ENCODE results near the gene AP2A2.
"Not testable (repeated sequence)": the region's sequence is repeated elsewhere in the genome, so short reads cannot be mapped to it uniquely, and the experiment has no call there.

AP2A2 gene

GRCh38 chr11:1014276-1014675, 88.6 kb downstream of the AP2A2 start:
- no peaks in the 10 kb centered on the region for H3K4me1 ChIP-seq (ENCODE audit: insufficient read depth, low read length)
- no peak overlapping the region for H3K9ac ChIP-seq (ENCODE audit: low read length)
- H3K4me3 ChIP-seq (ENCODE audit: low read depth in 1 of 2, low read length in 2 of 2): no peak overlapping the region
- H3K27ac ChIP-seq (ENCODE audit: low read depth, low read length): no peak overlapping the region
- H3K9me3 ChIP-seq (ENCODE audit: low read length): no peaks in the 10 kb centered on the region
- H3K36me3 ChIP-seq (ENCODE audit: insufficient read depth, low read length): peaks cover 31% of the 10 kb centered on the region
- H3K27me3 ChIP-seq (ENCODE audit: control insufficient read depth in 1 of 2, insufficient read depth in 2 of 2, low read length in 2 of 2): no peaks in the 10 kb centered on the region

DNA sequence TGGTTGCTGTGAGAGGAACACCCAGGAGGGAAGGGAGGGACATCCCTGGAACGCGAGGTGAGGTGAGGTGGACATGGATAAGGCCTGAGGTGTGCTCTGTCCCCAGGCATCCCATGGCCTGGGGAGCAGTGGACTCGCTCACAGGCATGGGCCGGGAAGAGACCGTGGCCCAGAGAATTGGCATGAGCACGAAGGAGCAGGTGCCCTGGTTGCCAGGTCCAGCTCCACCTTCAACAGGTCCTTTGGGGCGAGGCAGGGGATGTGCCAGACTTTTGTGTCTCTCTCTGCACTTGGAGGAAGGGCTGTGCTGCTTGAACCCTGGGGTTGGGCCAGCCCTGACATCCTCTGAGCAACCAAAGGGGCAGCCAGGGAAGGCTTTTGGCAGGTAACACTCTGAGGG, 89.4 kb downstream of the AP2A2 start:
- Histone ChIP-seq H3K4me3 (ENCODE audit: low read depth in 1 of 2, low read length in 2 of 2) (no peak overlapping the region), H3K27me3 (ENCODE audit: control insufficient read depth in 1 of 2, insufficient read depth in 2 of 2, low read length in 2 of 2) (no peaks in the 10 kb centered on the region), H3K9me3 (ENCODE audit: low read length) (no peaks in the 10 kb centered on the region), H3K27ac (ENCODE audit: low read depth, low read length) (no peak overlapping the region), H3K9ac (ENCODE audit: low read length) (no peak overlapping the region), H3K36me3 (ENCODE audit: insufficient read depth, low read length) (peaks cover 24% of the 10 kb centered on the region), H3K4me1 (ENCODE audit: insufficient read depth, low read length) (no peaks in the 10 kb centered on the region)

- Histone ChIP-seq H3K9ac (ENCODE audit: low read length) (no peak overlapping the region), H3K27ac (ENCODE audit: low read depth, low read length) (no peak overlapping the region), H3K9me3 (ENCODE audit: low read length) (no peaks in the 10 kb centered on the region), H3K36me3 (ENCODE audit: insufficient read depth, low read length) (peaks cover 14% of the 10 kb centered on the region), H3K27me3 (ENCODE audit: control insufficient read depth in 1 of 2, insufficient read depth in 2 of 2, low read length in 2 of 2) (no peaks in the 10 kb centered on the region), H3K4me1 (ENCODE audit: insufficient read depth, low read length) (no peaks in the 10 kb centered on the region), H3K4me3 (ENCODE audit: low read depth in 1 of 2, low read length in 2 of 2) (no peak overlapping the region)
Measured at GRCh38 chr11:1015826-1016545, 90.3 kb downstream of the AP2A2 start.

DNA sequence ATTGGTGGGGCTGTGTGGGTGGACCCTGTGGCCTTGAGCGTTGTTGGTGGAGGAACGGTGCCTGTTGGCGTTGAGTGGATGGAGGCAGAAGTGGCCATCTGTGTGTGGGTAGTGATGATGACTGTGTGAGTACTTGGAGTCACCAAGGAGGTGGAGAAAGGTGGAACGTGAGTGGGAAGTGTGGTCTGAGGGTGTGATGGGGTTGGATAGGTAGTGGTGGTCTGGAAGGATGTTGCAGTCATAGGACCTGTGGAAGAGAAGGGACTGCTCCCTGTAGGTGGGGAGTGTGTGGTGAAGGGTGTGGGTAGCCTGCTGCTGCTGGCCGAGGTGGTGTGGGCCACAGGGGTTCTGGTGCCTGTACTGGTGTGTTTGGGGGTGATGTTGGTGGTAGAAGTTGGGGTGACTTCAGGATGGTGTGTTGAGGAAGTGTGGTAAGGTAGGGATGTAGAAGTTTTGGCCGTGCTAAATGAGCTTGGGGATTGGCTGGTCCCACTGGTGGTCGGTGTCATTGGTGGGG, 91.0 kb downstream of the AP2A2 start:
- not testable (repeated sequence) for H3K36me3 ChIP-seq (ENCODE audit: insufficient read depth, low read length)

GRCh38 chr11:1017269-1018005, 91.8 kb downstream of the AP2A2 start:
- no peaks in the 10 kb centered on the region for H3K9me3 ChIP-seq (ENCODE audit: low read length)
- H3K27ac ChIP-seq (ENCODE audit: low read depth, low read length): no peak overlapping the region
- no peaks in the 10 kb centered on the region for H3K27me3 ChIP-seq (ENCODE audit: control insufficient read depth in 1 of 2, insufficient read depth in 2 of 2, low read length in 2 of 2)

More for the DNA sequence above, 91.0 kb downstream of the AP2A2 start:
- not testable (repeated sequence) for H3K4me1 ChIP-seq (ENCODE audit: insufficient read depth, low read length); H3K9ac ChIP-seq (ENCODE audit: low read length); H3K4me3 ChIP-seq (ENCODE audit: low read depth in 1 of 2, low read length in 2 of 2); H3K27me3 ChIP-seq (ENCODE audit: control insufficient read depth in 1 of 2, insufficient read depth in 2 of 2, low read length in 2 of 2); H3K27ac ChIP-seq (ENCODE audit: low read depth, low read length); H3K9me3 ChIP-seq (ENCODE audit: low read length)

DNA sequence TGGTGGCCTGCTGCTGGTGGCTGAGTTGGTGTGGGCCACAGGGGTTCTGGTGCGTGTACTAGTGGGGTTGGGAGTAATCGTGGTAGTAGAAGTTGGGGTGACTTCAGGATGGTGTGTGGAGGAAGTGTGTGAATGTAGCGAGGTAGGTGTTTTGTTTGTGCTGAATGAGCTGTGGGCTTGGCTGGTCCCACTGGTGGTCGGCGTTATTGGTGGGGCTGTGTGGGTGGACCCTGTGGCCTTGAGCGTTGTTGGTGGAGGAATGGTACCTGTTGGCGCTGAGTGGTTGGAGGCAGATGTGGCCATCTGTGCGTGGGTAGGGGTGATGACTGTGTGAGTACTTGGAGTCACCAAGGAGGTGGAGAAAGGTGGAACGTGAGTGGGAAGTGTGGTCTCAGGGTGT, 92.4 kb downstream of the AP2A2 start:
- no peaks in the 10 kb centered on the region for H3K4me1 ChIP-seq (ENCODE audit: insufficient read depth, low read length)
- H3K36me3 ChIP-seq (ENCODE audit: insufficient read depth, low read length): no peaks in the 10 kb centered on the region
- no peak overlapping the region for H3K9ac ChIP-seq (ENCODE audit: low read length)
- H3K4me3 ChIP-seq (ENCODE audit: low read depth in 1 of 2, low read length in 2 of 2): no peak overlapping the region
- H3K27ac ChIP-seq (ENCODE audit: low read depth, low read length): no peak overlapping the region
- no peaks in the 10 kb centered on the region for H3K9me3 ChIP-seq (ENCODE audit: low read length)
- no peaks in the 10 kb centered on the region for H3K27me3 ChIP-seq (ENCODE audit: control insufficient read depth in 1 of 2, insufficient read depth in 2 of 2, low read length in 2 of 2)

More at GRCh38 chr11:1017269-1018005, 91.8 kb downstream of the AP2A2 start:
- H3K4me3 ChIP-seq (ENCODE audit: low read depth in 1 of 2, low read length in 2 of 2): no peak overlapping the region
- no peak overlapping the region for H3K9ac ChIP-seq (ENCODE audit: low read length)
- peaks cover under 1% of the 10 kb centered on the region for H3K36me3 ChIP-seq (ENCODE audit: insufficient read depth, low read length)
- H3K4me1 ChIP-seq (ENCODE audit: insufficient read depth, low read length): no peaks in the 10 kb centered on the region

DNA sequence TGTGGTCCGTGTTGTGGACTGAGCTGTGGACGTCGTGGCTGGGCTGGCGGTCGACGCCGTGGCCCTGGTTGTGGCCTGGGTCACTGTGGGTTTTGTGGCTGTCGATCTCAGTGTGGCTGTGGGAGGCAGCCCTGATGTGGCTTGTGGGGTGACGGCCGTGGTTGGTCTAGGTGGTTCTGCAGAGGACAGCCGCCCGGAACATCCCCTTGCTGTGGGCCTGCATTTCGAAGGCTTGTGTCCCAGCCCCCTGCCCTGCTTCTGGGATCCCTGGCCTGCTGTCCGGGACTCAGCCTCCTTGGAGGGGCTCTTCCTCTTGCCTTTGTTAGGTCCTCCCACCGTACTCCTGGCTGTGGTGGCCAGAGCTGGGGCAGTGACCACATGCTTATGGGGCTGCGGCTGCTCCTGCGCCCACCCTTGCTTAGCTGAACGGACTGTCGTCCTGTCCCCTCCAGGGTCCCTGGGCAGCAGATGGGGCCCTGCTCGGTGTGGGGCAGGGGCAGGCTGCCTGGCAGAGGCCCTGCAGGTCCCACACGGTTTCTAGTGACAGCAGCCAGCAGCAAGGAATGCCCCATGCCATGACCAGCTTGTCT, 93.7 kb downstream of the AP2A2 start:
- Histone ChIP-seq H3K9me3 (ENCODE audit: low read length) (no peaks in the 10 kb centered on the region), H3K4me1 (ENCODE audit: insufficient read depth, low read length) (no peaks in the 10 kb centered on the region), H3K9ac (ENCODE audit: low read length) (no peak overlapping the region), H3K36me3 (ENCODE audit: insufficient read depth, low read length) (no peaks in the 10 kb centered on the region), H3K27ac (ENCODE audit: low read depth, low read length) (no peak overlapping the region), H3K27me3 (ENCODE audit: control insufficient read depth in 1 of 2, insufficient read depth in 2 of 2, low read length in 2 of 2) (no peaks in the 10 kb centered on the region), H3K4me3 (ENCODE audit: low read depth in 1 of 2, low read length in 2 of 2) (no peak overlapping the region)

DNA sequence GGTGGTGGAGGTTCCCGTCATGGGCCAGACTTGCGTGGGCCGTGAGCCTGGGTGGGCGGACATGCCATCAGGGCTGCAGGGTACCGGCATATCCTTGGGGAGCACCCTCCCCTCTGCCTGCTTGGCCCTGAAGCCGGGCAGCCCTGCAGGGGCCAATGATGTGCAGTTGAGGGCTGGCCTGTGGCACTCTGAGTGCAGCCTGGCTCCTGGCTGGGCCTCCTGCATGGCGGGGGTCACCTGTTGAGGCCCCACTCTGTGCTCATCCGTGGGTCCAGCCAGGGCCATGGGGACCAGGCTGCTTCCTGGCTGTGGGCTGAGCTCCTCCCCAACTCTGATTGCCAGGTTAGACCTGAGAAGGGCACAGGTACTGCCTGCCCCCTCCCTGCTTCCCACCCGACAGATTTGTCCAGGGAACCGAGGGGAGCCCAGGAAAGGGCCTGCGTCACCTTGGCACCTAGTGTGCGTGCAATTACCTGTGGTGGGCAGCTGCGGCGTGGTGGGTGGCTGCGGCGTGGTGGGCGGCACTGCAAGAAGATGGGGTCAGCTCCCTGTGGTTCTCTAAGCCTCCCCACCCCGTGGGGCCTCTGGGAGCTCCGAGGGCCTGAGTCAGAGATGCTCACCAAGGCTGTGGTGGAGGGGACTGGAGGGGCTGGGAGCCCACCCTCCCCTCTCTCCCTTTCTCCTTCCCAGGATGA, 94.7 kb downstream of the AP2A2 start:
- Histone ChIP-seq H3K36me3 (ENCODE audit: insufficient read depth, low read length) (no peaks in the 10 kb centered on the region), H3K27me3 (ENCODE audit: control insufficient read depth in 1 of 2, insufficient read depth in 2 of 2, low read length in 2 of 2) (no peaks in the 10 kb centered on the region), H3K9me3 (ENCODE audit: low read length) (no peaks in the 10 kb centered on the region)

DNA sequence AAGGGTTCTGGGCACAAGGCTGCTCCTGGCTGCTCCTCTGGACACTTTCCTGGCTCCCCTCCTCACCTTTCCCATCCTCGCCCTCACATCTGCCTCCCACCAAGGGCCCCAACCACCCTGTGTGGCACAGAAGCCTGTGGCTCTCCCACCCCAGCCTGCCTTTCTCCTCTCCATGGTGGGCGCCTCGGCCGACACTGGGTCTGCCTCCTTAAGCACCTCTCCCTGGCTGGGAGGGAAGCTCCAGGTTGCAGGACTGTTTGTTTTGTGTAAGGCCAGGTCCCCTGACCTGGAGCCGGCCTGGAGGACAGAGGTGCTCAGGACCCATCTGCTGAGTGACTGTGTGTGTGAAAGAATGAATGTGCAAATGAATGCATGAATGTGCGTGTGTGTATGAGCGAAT, 96.7 kb downstream of the AP2A2 start:
- H3K9ac ChIP-seq (ENCODE audit: low read length): no peak overlapping the region
- H3K9me3 ChIP-seq (ENCODE audit: low read length): no peaks in the 10 kb centered on the region
- no peaks in the 10 kb centered on the region for H3K27me3 ChIP-seq (ENCODE audit: control insufficient read depth in 1 of 2, insufficient read depth in 2 of 2, low read length in 2 of 2)
- no peaks in the 10 kb centered on the region for H3K4me1 ChIP-seq (ENCODE audit: insufficient read depth, low read length)
- H3K27ac ChIP-seq (ENCODE audit: low read depth, low read length): no peak overlapping the region
- no peak overlapping the region for H3K4me3 ChIP-seq (ENCODE audit: low read depth in 1 of 2, low read length in 2 of 2)
- no peaks in the 10 kb centered on the region for H3K36me3 ChIP-seq (ENCODE audit: insufficient read depth, low read length)

More for the DNA sequence above, 94.7 kb downstream of the AP2A2 start:
- H3K4me1 ChIP-seq (ENCODE audit: insufficient read depth, low read length): no peaks in the 10 kb centered on the region
- H3K4me3 ChIP-seq (ENCODE audit: low read depth in 1 of 2, low read length in 2 of 2): no peak overlapping the region
- no peak overlapping the region for H3K9ac ChIP-seq (ENCODE audit: low read length)
- no peak overlapping the region for H3K27ac ChIP-seq (ENCODE audit: low read depth, low read length)

GRCh38 chr11:1022908-1023810, 97.5 kb downstream of the AP2A2 start:
- H3K9ac ChIP-seq (ENCODE audit: low read length): no peak overlapping the region

More at GRCh38 chr11:1022908-1023810, 97.5 kb downstream of the AP2A2 start:
- no peaks in the 10 kb centered on the region for H3K27me3 ChIP-seq (ENCODE audit: control insufficient read depth in 1 of 2, insufficient read depth in 2 of 2, low read length in 2 of 2)
- no peaks in the 10 kb centered on the region for H3K36me3 ChIP-seq (ENCODE audit: insufficient read depth, low read length)
- H3K4me1 ChIP-seq (ENCODE audit: insufficient read depth, low read length): no peaks in the 10 kb centered on the region
- no peak overlapping the region for H3K27ac ChIP-seq (ENCODE audit: low read depth, low read length)
- no peaks in the 10 kb centered on the region for H3K9me3 ChIP-seq (ENCODE audit: low read length)
- H3K4me3 ChIP-seq (ENCODE audit: low read depth in 1 of 2, low read length in 2 of 2): no peak overlapping the region

All from muscle layer of colon (tissue), 2 donors.